Parathyroid adenoma (tissue), 2 donors: Measurements from ENCODE around the gene ATP6V1F.

ENCODE experiments used
- H2AFZ ChIP-seq: fragments of 300-600 bp; sonication (generic); one replicate; pipeline ENCODE4 v1.7.0; 2017; ENCODE audit warnings: antibody characterized with exemption, mild to moderate bottlenecking
- H3K27ac ChIP-seq: fragments of 300-600 bp; sonication (generic); one replicate; pipeline ENCODE4 v1.7.0; 2017
- H3K27me3 ChIP-seq: fragments of 300-600 bp; sonication (generic); one replicate; pipeline ENCODE4 v1.7.0; 2017; ENCODE audit warnings: low read length; ENCODE audit not compliant: control insufficient read depth, insufficient read depth
- H3K36me3 ChIP-seq: fragments of 300-600 bp; sonication (generic); one replicate; pipeline ENCODE4 v1.7.0; 2017; ENCODE audit warnings: low read length; ENCODE audit not compliant: control insufficient read depth, insufficient read depth
- H3K4me1 ChIP-seq: fragments of 300-600 bp; sonication (generic); one replicate; pipeline ENCODE4 v1.7.0; 2017; ENCODE audit warnings: control low read depth
- H3K4me2 ChIP-seq: fragments of 300-600 bp; sonication (generic); one replicate; pipeline ENCODE4 v1.7.0; 2017; ENCODE audit warnings: low read length
- H3K4me3 ChIP-seq: fragments of 300-600 bp; sonication (generic); one replicate; pipeline ENCODE4 v1.7.0; 2017; ENCODE audit warnings: low read depth, low read length
- H3K79me2 ChIP-seq: fragments of 300-600 bp; sonication (generic); one replicate; pipeline ENCODE4 v1.7.0; 2017; ENCODE audit warnings: control low read depth
- H3K9ac ChIP-seq: fragments of 300-600 bp; sonication (generic); one replicate; pipeline ENCODE4 v1.7.0; 2017; ENCODE audit warnings: mild to moderate bottlenecking
- H3K9me3 ChIP-seq: fragments of 300-600 bp; sonication (generic); one replicate; pipeline ENCODE4 v1.7.0; 2017; ENCODE audit warnings: low read length; ENCODE audit not compliant: control insufficient read depth
- CTCF ChIP-seq: fragments of 300-600 bp; sonication (generic); IDR thresholded peaks from one replicate; pipeline ENCODE4 v1.7.0; 2017; ENCODE audit warnings: antibody characterized with exemption, mild to moderate bottlenecking
- donor health status: primary hyperparathyroidism.

ATP6V1F gene

GRCh38 chr7:128867842-128868623, 5.4 kb downstream of the ATP6V1F start:
- H3K9me3 ChIP-seq = no peaks in the 10 kb centered on the region
- peaks cover 5% of the 10 kb centered on the region for H3K79me2 ChIP-seq
- no peak for TF ChIP-seq CTCF
- no peak overlapping the region for H3K27ac ChIP-seq
- peaks cover 14% of the 10 kb centered on the region for H3K4me1 ChIP-seq
- no peak overlapping the region for H3K4me3 ChIP-seq
- H3K27me3 ChIP-seq = no peaks in the 10 kb centered on the region
- peak overlapping the region; percentile 80 for H3K4me2 ChIP-seq
- no peak overlapping the region for H3K9ac ChIP-seq
- H2AFZ ChIP-seq = no peak overlapping the region
- no peaks in the 10 kb centered on the region for H3K36me3 ChIP-seq

GRCh38 chr7:128868624-128869137, 6.0 kb downstream of the ATP6V1F start:
- Histone ChIP-seq H3K4me1 (peaks cover 11% of the 10 kb centered on the region), H3K36me3 (no peaks in the 10 kb centered on the region), H3K79me2 (peaks cover 5% of the 10 kb centered on the region), H3K9ac (no peak overlapping the region), H3K4me3 (peak overlapping the region; percentile 42), H2AFZ (peak overlapping the region; percentile 80), H3K4me2 (peak overlapping the region; percentile 80), H3K9me3 (no peaks in the 10 kb centered on the region), H3K27ac (peak overlapping the region; percentile 22), H3K27me3 (no peaks in the 10 kb centered on the region)
- no peak for TF ChIP-seq CTCF

GRCh38 chr7:128869138-128869943, 6.7 kb downstream of the ATP6V1F start:
- Histone ChIP-seq H3K4me1 (peaks cover 6% of the 10 kb centered on the region), H3K36me3 (no peaks in the 10 kb centered on the region), H3K9me3 (no peaks in the 10 kb centered on the region), H3K4me2 (peak overlapping the region; percentile 80), H3K27me3 (no peaks in the 10 kb centered on the region), H3K79me2 (peaks cover 5% of the 10 kb centered on the region), H2AFZ (peak overlapping the region; percentile 80), H3K4me3 (peak overlapping the region; percentile 42), H3K9ac (no peak overlapping the region), H3K27ac (peak overlapping the region; percentile 22)
- TF ChIP-seq CTCF = no peak

GRCh38 chr7:128869944-128870285, 7.3 kb downstream of the ATP6V1F start:
- Histone ChIP-seq H3K27ac (no peak overlapping the region), H3K9ac (no peak overlapping the region), H3K4me1 (peaks cover 12% of the 10 kb centered on the region), H3K4me2 (peak overlapping the region; percentile 80), H3K4me3 (no peak overlapping the region), H3K36me3 (no peaks in the 10 kb centered on the region), H3K9me3 (no peaks in the 10 kb centered on the region), H2AFZ (peak overlapping the region; percentile 80), H3K27me3 (no peaks in the 10 kb centered on the region), H3K79me2 (peaks cover 4% of the 10 kb centered on the region)
- TF ChIP-seq CTCF = no peak
